ENCODE results near the gene WWP2. TPM values are rescaled to one million over a fixed set of nuclear protein-coding genes. Genes with fewer than 3 reads are reported as not detected.

Gene WWP2
- total and polyA plus RNA-seq, 11 donors: 8.4 to 33.2 (median 23.5) TPM

DNA sequence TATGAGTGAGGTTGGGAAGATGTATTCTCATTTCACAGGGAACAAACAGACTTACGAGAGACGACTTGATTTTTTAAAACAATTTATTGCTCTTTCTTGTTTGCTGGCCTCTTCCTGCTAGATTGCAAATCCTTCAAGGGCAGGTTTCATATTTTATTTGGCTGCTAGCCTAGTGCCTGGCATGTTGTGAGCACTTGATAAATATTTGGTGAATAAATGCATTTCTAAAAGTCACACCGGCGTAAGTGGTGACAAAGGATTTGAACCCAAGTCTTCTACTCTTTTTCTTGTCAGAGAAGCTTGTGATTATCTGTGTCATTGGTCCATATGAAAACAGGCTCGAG, 1.4 kb downstream of the WWP2 start:
- DNase-seq (no peak), ATAC-seq (no peak)
- Histone ChIP-seq H3K27ac (peak overlapping the region in 3 of 12 donors; percentile 85 to 92 (median 87)), H3K9me3 (no peaks in the 10 kb centered on the region), H3K4me3 (peak overlapping the region in 3 of 12 donors; percentile 85 to 99 (median 98)), H3K36me3 (no peaks in the 10 kb centered on the region), H3K27me3 (no peaks in the 10 kb centered on the region), H3K4me1 (peaks cover 0 to 21% (median 10%) of the 10 kb centered on the region in 12 donors)
- 75 to 83% (median 81%) methylated on average over 5 of the region's 5 CpGs for WGBS, 4 donors
- TF ChIP-seq POLR2A (IDR thresholded peaks at IDR 0.05): no peak
- TF ChIP-seq, protein P1, sequence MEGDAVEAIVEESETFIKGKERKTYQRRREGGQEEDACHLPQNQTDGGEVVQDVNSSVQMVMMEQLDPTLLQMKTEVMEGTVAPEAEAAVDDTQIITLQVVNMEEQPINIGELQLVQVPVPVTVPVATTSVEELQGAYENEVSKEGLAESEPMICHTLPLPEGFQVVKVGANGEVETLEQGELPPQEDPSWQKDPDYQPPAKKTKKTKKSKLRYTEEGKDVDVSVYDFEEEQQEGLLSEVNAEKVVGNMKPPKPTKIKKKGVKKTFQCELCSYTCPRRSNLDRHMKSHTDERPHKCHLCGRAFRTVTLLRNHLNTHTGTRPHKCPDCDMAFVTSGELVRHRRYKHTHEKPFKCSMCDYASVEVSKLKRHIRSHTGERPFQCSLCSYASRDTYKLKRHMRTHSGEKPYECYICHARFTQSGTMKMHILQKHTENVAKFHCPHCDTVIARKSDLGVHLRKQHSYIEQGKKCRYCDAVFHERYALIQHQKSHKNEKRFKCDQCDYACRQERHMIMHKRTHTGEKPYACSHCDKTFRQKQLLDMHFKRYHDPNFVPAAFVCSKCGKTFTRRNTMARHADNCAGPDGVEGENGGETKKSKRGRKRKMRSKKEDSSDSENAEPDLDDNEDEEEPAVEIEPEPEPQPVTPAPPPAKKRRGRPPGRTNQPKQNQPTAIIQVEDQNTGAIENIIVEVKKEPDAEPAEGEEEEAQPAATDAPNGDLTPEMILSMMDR (IDR thresholded peaks at IDR 0.05): no peak
- intact Hi-C loops (cut with DNase I): loop anchor here in 1 of 10 donors (10.0 kb wide), 1 partner anchor 369 kb away; no protein-coding TSS in a partner anchor

DNA sequence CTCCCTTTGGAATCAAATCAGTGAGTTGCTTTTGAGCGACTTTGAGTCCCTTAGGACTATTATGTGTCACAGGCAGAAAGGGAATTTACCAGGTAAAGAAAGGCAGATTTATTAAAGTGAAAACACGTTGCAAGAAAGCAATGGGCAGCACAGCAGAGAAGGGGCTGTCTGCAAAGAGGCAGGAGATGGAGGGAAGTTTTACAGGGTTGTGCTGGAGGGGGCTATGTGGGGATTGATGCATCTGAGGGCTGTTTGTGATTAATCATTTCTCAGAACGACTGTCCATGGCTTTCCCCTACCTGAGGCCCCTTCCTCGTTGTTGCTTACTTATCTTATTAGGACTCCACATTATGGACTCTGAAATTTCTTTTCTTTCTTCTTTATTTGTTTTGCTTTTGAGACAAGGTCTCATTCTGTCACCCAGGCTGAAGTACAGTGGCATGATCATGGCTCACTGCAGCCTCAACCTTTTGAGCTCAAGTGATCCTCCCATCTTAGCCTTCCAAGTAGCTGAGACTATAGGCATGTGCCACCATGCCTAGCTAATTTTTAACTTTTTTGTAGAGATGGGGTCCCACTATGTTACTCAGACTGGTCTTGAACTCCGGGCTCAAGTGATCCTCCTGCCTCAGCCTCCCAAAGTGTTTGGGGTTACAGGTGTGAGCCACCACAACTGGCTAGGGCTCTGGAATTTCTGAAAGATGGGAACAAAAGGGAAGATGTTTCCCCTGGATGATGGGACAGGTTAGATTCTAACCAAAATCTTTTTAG, 5.5 kb downstream of the WWP2 start:
- 86 to 93% (median 88%) methylated on average over 5 of the region's 5 CpGs for WGBS, 4 donors
- no peak overlapping the region for H3K27ac ChIP-seq
- peaks cover 0 to 20% (median 6%) of the 10 kb centered on the region in 12 donors for H3K4me1 ChIP-seq
- H3K36me3 ChIP-seq: no peaks in the 10 kb centered on the region
- H3K9me3 ChIP-seq: no peaks in the 10 kb centered on the region
- intact Hi-C loops (cut with DNase I): loop anchor here in 1 of 10 donors (10.0 kb wide), 1 partner anchor 373 kb away; no protein-coding TSS in a partner anchor
- ATAC-seq: no peak
- DNase-seq: no peak
- no peaks in the 10 kb centered on the region for H3K27me3 ChIP-seq
- no peak overlapping the region for H3K4me3 ChIP-seq
- TF ChIP-seq, protein P1 (IDR thresholded peaks at IDR 0.05): no peak
- no peak for TF ChIP-seq POLR2A (IDR thresholded peaks at IDR 0.05)

DNA sequence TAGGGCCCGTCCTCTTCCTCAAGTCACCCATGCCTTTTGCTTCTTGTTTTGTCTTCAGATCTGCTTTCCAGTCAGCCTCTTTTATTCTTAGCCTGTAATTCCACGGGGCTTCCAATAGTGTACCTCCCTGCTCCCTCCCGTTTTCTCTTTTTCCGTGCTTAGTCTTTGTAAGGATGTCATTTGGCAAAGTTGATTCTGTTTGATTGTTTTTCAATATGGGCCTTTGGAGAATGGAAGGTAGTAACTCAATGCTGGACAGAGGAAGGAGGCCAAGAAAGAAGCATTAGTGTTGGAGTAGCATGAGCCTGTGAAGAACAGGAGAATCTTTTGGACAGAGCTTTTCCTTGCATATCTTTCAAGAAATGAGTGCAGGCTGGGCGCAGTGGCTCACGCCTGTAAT, 6.5 kb downstream of the WWP2 start:
- Histone ChIP-seq H3K27me3 (no peaks in the 10 kb centered on the region), H3K27ac (no peak overlapping the region), H3K36me3 (no peaks in the 10 kb centered on the region), H3K9me3 (no peaks in the 10 kb centered on the region), H3K4me1 (peaks cover 0 to 20% (median 3%) of the 10 kb centered on the region in 12 donors), H3K4me3 (no peak overlapping the region)
- intact Hi-C loops (cut with DNase I): loop anchor here in 1 of 10 donors (10.0 kb wide), 1 partner anchor 374 kb away; no protein-coding TSS in a partner anchor
- 64 to 78% (median 67%) methylated on average over 6 of the region's 6 CpGs for WGBS, 4 donors
- DNase-seq (no peak), ATAC-seq (peak in 1 of 4 donors; percentile 40)
- no peak for TF ChIP-seq POLR2A (IDR thresholded peaks at IDR 0.05)
- TF ChIP-seq, protein P1 (IDR thresholded peaks at IDR 0.05): no peak

DNA sequence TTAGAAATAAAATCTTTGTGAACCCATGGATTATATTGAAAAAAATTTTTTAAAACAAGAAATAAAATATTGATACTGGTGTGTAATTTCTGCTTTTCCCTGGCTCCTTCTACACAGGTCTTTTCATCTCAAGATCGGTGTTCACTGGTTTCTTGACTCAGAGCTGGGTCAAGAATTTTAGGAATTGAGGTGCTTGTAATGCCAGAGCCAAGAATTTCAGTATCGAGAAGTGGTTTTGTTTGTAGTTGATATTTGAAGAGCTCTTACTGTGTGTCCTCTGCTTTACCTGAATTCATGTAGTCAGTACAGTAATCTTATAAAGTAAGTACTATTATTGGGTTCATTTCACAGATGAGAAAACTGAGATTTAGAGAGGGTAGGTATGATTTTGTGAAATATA, 7.3 kb downstream of the WWP2 start:
- no peak overlapping the region for H3K4me3 ChIP-seq
- H3K4me1 ChIP-seq: peaks cover 0 to 20% (median 3%) of the 10 kb centered on the region in 12 donors
- DNase-seq: no peak
- H3K9me3 ChIP-seq: no peaks in the 10 kb centered on the region
- 31 to 53% (median 37%) methylated on average over 2 of the region's 2 CpGs for WGBS, 4 donors
- intact Hi-C loops (cut with DNase I): loop anchor here in 1 of 10 donors (10.0 kb wide), 1 partner anchor 375 kb away; no protein-coding TSS in a partner anchor
- ATAC-seq: no peak
- no peak overlapping the region for H3K27ac ChIP-seq
- TF ChIP-seq, protein P1 (IDR thresholded peaks at IDR 0.05): no peak
- TF ChIP-seq POLR2A (IDR thresholded peaks at IDR 0.05): no peak
- no peaks in the 10 kb centered on the region for H3K27me3 ChIP-seq
- no peaks in the 10 kb centered on the region for H3K36me3 ChIP-seq
